ENCODE measurements around the gene KRTAP1-5.
"Not testable (repeated sequence)": the region's sequence is repeated elsewhere in the genome, so short reads cannot be mapped to it uniquely, and the experiment has no call there.

DNA sequence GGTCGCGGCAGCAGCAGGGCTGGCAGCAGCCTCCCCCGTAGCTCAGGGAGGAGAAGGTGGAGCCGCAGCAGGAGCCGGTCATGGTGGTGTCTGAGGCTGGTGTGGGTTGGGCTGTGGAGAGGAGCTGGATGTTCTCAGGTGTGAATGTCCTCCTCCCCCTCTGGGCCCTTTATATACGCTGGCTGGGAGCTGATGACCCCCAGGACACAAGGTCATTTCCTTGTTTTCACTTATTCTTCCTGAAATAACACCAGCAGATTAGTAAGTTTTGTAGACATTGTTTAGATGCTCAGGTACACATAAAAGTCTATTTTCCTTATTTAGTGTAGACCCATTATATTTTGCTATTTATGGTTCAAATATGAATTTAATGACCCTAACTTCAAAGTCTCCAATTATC, 28.1 kb upstream of the KRTAP1-5 start, which contains the start of gene KRTAP2-2:
- TF ChIP-seq POLR2A (IDR thresholded peaks at IDR 0.05), result not testable (repeated sequence)
- TF ChIP-seq, protein P1, sequence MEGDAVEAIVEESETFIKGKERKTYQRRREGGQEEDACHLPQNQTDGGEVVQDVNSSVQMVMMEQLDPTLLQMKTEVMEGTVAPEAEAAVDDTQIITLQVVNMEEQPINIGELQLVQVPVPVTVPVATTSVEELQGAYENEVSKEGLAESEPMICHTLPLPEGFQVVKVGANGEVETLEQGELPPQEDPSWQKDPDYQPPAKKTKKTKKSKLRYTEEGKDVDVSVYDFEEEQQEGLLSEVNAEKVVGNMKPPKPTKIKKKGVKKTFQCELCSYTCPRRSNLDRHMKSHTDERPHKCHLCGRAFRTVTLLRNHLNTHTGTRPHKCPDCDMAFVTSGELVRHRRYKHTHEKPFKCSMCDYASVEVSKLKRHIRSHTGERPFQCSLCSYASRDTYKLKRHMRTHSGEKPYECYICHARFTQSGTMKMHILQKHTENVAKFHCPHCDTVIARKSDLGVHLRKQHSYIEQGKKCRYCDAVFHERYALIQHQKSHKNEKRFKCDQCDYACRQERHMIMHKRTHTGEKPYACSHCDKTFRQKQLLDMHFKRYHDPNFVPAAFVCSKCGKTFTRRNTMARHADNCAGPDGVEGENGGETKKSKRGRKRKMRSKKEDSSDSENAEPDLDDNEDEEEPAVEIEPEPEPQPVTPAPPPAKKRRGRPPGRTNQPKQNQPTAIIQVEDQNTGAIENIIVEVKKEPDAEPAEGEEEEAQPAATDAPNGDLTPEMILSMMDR (IDR thresholded peaks at IDR 0.05), result not testable (repeated sequence)
